Activated CD4-positive, CD25-positive, alpha-beta regulatory T cell (primary cell): ENCODE measurements around the gene SERPINB4.

Experiments
- DNase-seq, 4 experiments: peaks; one replicate each; lab custom pipeline; 2025; lab: John Stamatoyannopoulos, UW

SERPINB4 gene

GRCh38 chr18:63627819-63628218, 16.2 kb downstream of the SERPINB4 start:
- DNase-seq = no peak

- no peak for DNase-seq
These were observed 17.6 kb downstream of the SERPINB4 start for GRCh38 chr18:63626431-63626830.

GRCh38 chr18:63624863-63625262, 19.2 kb downstream of the SERPINB4 start:
- no peak for DNase-seq

- no peak for DNase-seq
These were observed 24.4 kb downstream of the SERPINB4 start for GRCh38 chr18:63619661-63620060.

DNA sequence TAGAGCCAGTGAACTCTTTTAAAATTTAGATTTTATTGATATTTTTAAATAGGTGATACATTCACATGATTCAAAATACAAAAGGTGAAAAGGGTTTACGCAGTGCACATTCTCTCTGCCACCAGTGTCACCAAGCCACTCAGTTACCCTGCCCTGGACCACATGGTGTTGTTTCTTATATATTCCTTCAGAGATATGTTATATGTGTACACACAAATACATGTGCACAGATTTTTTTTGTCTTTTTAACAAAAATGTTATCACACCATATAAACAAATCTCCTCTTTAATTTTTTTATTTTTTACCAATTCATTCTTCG, 26.2 kb downstream of the SERPINB4 start:
- DNase-seq = no peak

DNA sequence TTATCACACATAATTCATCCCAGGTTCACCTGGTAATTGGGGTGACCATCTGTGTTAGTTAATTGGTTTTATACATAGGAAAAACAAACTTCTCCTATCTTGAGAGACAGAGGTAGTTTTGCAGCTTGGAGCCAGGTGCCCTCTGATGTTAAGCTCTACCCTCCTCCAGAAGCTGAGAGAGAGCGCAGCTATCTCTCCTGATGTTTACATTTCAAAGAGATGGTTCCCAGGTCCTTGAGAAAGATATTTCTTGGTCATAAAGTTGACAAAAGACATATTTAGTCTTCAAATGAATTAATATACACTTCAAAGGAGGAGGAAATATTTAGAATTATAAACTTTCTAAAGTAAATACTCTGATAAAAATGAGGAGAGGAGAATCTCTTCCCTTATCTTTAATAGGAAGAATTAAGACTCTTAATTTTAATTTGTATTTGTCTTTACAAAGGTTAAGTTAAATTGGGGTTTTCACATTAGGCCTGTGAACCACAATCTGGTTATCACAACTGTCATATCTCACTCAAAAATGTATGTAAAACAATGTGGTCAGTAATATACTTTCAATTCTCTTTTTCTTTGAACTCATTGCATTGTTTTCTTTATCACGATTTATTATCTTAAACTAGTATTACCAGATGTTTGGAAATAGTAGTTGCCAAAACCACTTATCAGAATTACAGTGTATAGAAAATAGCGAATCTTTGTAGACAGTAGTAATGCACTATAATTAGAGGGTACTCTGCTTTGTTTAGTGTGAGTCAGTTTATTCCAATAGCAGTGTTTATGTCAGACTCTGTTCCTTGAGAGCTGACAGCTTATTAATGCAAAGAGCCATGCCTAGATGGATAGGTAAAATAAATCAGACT, 26.8 kb downstream of the SERPINB4 start:
- DNase-seq = no peak

- DNase-seq = no peak
These were observed 30.6 kb downstream of the SERPINB4 start for GRCh38 chr18:63613420-63613819.

DNA sequence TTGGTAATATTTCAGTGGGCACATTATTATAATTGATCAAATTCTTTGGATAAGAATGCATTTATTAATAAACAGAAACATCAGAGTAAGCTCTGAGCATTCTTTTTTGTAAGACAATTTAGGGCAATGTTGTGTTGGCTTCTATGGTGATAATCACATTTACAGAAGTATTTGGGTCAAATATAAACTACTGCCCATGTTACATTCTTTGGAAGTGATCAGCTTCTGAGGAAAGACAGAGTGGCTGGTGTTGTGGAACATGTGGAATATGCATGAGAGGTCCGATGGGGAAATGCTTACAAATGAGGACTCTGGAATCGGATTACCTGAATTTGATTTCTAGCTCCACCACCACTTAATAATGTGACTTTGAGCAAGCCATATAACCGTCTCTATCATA, 37.5 kb downstream of the SERPINB4 start:
- no peak for DNase-seq

DNA sequence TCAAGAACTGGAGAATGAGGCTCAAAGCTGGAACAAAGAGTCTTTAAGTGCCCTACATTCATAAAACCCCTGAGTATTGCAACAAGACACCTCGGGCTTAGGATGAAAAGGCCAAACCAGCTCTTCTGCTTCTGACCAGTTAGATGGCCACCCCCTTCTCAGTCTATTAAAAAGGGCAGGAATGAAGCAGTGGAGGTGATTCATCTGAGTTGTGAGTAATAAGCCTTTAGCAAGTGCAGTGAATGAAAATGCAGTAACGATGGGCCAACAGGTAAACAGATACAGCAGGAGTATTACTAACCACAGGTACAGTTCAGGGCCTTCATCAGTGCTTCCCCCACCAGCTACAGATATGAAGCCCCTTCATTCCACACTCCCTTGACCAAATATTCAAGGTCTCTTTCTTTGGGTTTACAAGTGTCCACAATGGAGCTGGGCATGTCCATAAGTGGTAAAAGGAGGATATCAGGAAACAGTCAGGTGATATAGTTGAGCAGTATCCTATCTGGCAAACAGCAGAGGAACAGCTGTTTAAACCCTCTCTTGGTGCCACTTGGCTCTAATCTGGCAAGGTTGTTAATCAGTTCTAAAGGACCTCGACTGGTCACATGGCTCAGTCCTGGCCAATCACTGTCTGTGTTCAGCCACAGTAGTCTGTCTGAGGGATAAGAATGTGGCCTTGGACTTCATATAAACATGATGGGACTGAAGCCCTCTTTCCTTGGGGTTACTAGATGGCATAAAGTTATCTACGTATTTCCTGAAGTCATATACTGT, 39.1 kb downstream of the SERPINB4 start:
- no peak for DNase-seq

- DNase-seq = no peak
These were observed 40.3 kb downstream of the SERPINB4 start for GRCh38 chr18:63603772-63604171.

GRCh38 chr18:63603355-63603754, 40.7 kb downstream of the SERPINB4 start:
- no peak for DNase-seq

GRCh38 chr18:63596964-63597363, 47.1 kb downstream of the SERPINB4 start:
- no peak for DNase-seq

DNA sequence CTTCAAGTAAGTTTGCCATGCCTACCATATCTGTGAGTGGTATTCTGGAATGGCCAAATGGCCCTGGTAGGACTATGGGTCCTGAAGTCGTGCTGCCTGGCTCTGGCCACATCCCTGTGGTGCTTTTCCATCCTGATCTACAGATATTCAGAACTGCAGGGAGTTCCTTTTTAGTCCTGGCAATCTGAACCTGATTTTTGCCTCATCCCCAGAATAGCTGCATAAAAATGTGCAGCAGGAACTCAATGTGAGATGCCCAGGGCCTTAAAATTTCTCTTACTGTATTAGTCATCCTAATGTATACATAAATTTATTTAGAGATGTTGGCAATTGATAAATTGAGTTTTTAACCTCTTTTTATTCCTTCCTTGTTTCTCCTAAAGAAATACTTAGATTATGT, 51.6 kb downstream of the SERPINB4 start:
- no peak for DNase-seq

GRCh38 chr18:63591725-63592124, 52.3 kb downstream of the SERPINB4 start:
- DNase-seq = no peak

- no peak for DNase-seq
These were observed 52.9 kb downstream of the SERPINB4 start for GRCh38 chr18:63590966-63591695.

DNA sequence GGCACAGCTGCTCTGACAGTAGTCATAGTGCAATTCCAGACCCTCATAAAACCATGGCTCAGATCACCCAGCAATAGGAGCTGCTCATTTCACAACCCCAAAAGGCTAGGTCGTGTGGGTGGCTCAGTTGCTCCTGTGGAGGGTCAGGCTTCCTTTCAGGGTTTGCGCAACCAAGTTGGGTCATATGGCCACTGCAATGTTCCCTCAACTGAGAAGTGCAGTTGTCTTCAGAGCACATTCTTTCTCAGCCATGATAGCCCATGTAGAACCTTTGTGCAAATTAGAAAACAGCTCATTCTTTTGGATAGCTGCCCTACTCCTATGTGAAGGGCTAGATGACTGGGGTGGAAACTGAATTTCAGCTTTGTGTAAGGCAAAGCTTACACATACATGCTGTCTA, 53.7 kb downstream of the SERPINB4 start:
- no peak for DNase-seq

DNA sequence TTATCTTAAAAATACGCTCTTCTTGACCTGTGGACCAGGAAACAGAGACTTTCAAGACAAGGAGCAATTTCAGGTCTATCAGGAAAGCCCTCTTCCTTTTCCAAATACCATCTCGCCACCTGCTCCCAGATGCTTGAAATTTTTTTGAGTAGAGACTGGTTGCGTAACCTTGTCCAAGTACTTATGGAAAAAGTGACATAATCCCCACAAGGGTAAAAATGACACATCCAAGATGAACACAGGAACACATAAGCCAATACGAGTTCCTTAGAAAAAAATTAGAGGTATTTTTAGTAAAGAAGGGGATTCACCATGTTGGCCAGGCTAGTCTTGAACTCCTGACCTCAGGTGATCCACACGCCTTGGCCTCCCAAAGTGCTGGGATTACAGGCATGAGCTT, 55.1 kb downstream of the SERPINB4 start:
- DNase-seq = no peak
